ENCODE measurements around the gene SMC6.

The SMC6 gene

DNA sequence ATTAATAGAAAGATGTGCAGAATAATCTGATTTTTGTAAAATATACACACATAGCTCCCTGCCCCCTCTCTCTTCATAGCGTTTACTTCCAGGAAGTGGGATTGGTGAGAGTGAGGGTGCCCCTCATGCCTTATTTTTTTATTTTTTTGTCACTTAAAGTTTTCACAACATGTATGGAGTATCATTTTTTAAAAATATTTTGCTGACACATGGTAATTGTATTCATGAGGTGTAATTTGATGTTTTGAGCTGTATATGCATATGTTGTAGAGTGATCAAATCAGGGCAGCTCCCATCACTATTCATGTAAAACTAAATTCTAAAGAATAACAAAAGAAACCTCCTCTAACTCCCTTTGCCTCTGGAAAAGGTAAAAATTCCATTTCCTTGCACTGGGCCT lies 138.5 kb downstream of the SMC6 start:
- DNase-seq = no peak

GRCh38 chr2:17614174-17614930 lies 139.3 kb downstream of the SMC6 start:
- no peak for DNase-seq

Data from NCI-H524 (cell line).